GM12891 (cell line): Measurements from ENCODE around the gene HCN4.

Experiments
- PAX5 ChIP-seq: IDR thresholded peaks from 2 replicates; pipeline ENCODE4 v1.6.1; 2011; ENCODE audit warnings: low read length, moderate library complexity, mild to moderate bottlenecking; ENCODE audit not compliant: insufficient read depth, severe bottlenecking
- POLR2A ChIP-seq: IDR thresholded peaks from 2 replicates; pipeline ENCODE4 v1.6.1; 2011; ENCODE audit warnings: low read depth, low read length, control low read depth
- POLR2AphosphoS5 ChIP-seq: IDR thresholded peaks from 2 replicates; pipeline ENCODE4 v1.6.1; 2011; ENCODE audit warnings: low read depth, low read length, control low read depth
- POU2F2 ChIP-seq: IDR thresholded peaks from 2 replicates; pipeline ENCODE4 v1.6.1; 2011; ENCODE audit warnings: low read depth, mild to moderate bottlenecking, control low read depth, low read length, moderate library complexity
- SPI1 ChIP-seq: IDR thresholded peaks from 2 replicates; pipeline ENCODE4 v1.6.1; 2011; ENCODE audit warnings: low read depth, low read length, control low read depth

- TF ChIP-seq POLR2A (no peak), POLR2AphosphoS5 (no peak), SPI1 (no peak), POU2F2 (no peak), PAX5 (no peak)
These were observed 6.3 kb upstream of the HCN4 start for GRCh38 chr15:73375012-73375411.
